ENCODE measurements around the gene SLC34A1.

DNA sequence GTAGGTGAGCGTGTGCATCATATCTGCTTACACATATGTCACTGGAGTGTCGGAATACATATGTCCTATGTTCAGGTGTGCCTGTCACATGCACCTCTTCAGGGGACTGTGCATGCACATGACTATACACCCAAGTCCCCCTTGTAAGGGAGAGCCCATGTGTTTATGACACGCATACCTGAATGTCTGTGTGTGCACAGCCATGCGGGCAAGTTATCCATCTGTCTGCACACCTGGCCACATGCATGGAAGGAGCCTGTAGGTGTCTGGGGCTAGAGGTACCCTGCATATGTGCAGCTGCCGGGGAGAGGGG is 27.1 kb upstream of the SLC34A1 start:
- TF ChIP-seq POLR2A (IDR thresholded peaks at IDR 0.05; ENCODE audit: low read length): no peak
- TF ChIP-seq GATA1 (IDR thresholded peaks at IDR 0.05; ENCODE audit: low read depth, low read length): no peak
